Measurements from ENCODE around the gene ZNF791.

ZNF791 gene

GRCh38 chr19:12656899-12657571 is 46.3 kb downstream of the ZNF791 start:
- Histone ChIP-seq H3K4me3 (replicated peaks; ENCODE audit: insufficient read depth, low read length) (no peak overlapping the region), H3K27me3 (ENCODE audit: insufficient read depth, poor library complexity, severe bottlenecking) (no peaks in the 10 kb centered on the region), H3K27ac (replicated peaks) (no peak overlapping the region)
- TF ChIP-seq POLR2AphosphoS5 (IDR thresholded peaks at IDR 0.05; ENCODE audit: low read depth) (peak; percentile 22; the same call in 1 of the 2 replicates), CTCF (IDR thresholded peaks at IDR 0.05; ENCODE audit: insufficient read depth, low read length) (no peak), GABPA (IDR thresholded peaks at IDR 0.05; ENCODE audit: low read depth) (no peak), REST (IDR thresholded peaks at IDR 0.05; ENCODE audit: insufficient replicate concordance, low read depth) (no peak)
- no peak for DNase-seq (ENCODE audit: low read depth in 1 of 2, low spot score in 1 of 2)

GRCh38 chr19:12657966-12658365 is 47.2 kb downstream of the ZNF791 start:
- H3K27ac ChIP-seq (replicated peaks), result no peak overlapping the region
- no peak for DNase-seq (ENCODE audit: low read depth in 1 of 2, low spot score in 1 of 2)
- H3K27me3 ChIP-seq (ENCODE audit: insufficient read depth, poor library complexity, severe bottlenecking), result no peaks in the 10 kb centered on the region
- TF ChIP-seq CTCF (IDR thresholded peaks at IDR 0.05; ENCODE audit: insufficient read depth, low read length), result no peak
- no peak overlapping the region for H3K4me3 ChIP-seq (replicated peaks; ENCODE audit: insufficient read depth, low read length)

GRCh38 chr19:12660980-12661379 is 50.3 kb downstream of the ZNF791 start:
- Histone ChIP-seq H3K27me3 (ENCODE audit: insufficient read depth, poor library complexity, severe bottlenecking) (no peaks in the 10 kb centered on the region), H3K4me3 (replicated peaks; ENCODE audit: insufficient read depth, low read length) (no peak overlapping the region), H3K27ac (replicated peaks) (no peak overlapping the region)
- DNase-seq (ENCODE audit: low read depth in 1 of 2, low spot score in 1 of 2), result no peak
- TF ChIP-seq GABPA (IDR thresholded peaks at IDR 0.05; ENCODE audit: low read depth) (no peak), REST (IDR thresholded peaks at IDR 0.05; ENCODE audit: insufficient replicate concordance, low read depth) (no peak), SPI1 (IDR thresholded peaks at IDR 0.05; ENCODE audit: borderline replicate concordance, low read depth) (no peak), CTCF (IDR thresholded peaks at IDR 0.05; ENCODE audit: insufficient read depth, low read length) (no peak), POLR2AphosphoS5 (IDR thresholded peaks at IDR 0.05; ENCODE audit: low read depth) (no peak)

Measured in HL-60 (cell line).